Right lobe of liver (tissue), 6 donors: ENCODE measurements around the gene MAP3K19. TPM values are rescaled to one million over a fixed set of nuclear protein-coding genes. Genes with fewer than 3 reads are reported as not detected.
A peak's percentile ranks its signal among the peaks of the same experiment; 100 is the strongest.

ENCODE experiments used
- ATAC-seq, 4 donors: fragments of 200-7000 bp; cut with Tn5 transposase; one replicate each; pipeline ENCODE4 v1.9.1; 2020; ENCODE audit warnings: mild to moderate bottlenecking in 4 of 4, moderate library complexity in 4 of 4
- DNase-seq, 3 donors: peaks; one replicate each; pipeline ENCODE4 v3.0.0-alpha.2; 2020
- H3K27ac ChIP-seq, 3 donors: fragments of 200-600 bp; one replicate each; pipeline ENCODE4 v1.8.0; 2022
- H3K27me3 ChIP-seq, 2 donors: fragments of 200-600 bp; one replicate each; pipeline ENCODE4 v1.8.0; 2022
- H3K36me3 ChIP-seq, 4 donors: fragments of 200-600 bp; sonication (generic) in 1 of 4; one replicate each; pipeline versions ENCODE4 v1.5.1 to v1.8.0; 2017 to 2022; ENCODE audit warnings: control low read depth in 1 of 4
- H3K4me1 ChIP-seq, 4 donors: fragments of 200-600 bp; sonication (generic) in 1 of 4; one replicate each; pipeline versions ENCODE4 v1.5.1 to v1.8.0; 2017 to 2022; ENCODE audit warnings: control low read depth in 1 of 4
- H3K4me3 ChIP-seq, 3 donors: fragments of 200-600 bp; one replicate each; pipeline ENCODE4 v1.8.0; 2022
- H3K9me3 ChIP-seq, 4 donors: fragments of 200-600 bp; sonication (generic) in 1 of 4; one replicate each; pipeline versions ENCODE4 v1.5.1 to v1.8.0; 2017 to 2022; ENCODE audit warnings: control low read depth in 1 of 4
- POLR2A ChIP-seq: fragments of 450-650 bp; IDR thresholded peaks from one replicate; pipeline ENCODE4 v1.6.1; 2017; ENCODE audit warnings: antibody characterized with exemption, mild to moderate bottlenecking
- WGBS: methylation state at CpG from one replicate; pipeline ENCODE4 v1.1.6; 2018; ENCODE audit warnings: low coverage, low lambda C conversion rate; ENCODE audit not compliant: insufficient coverage; ENCODE audit errors: missing lambda C conversion rate; 5-methylcytosine and 5-hydroxymethylcytosine counted together
- intact Hi-C, 2 donors: fragments of 100-400 bp; cut with DNase I; formaldehyde crosslinking; loops; one replicate each; pipeline versions ENCODE4 v1.11.2 to v1.14.1; 2022
- total RNA-seq, 6 experiments: library from RNA; depleted of rRNA in 2 of 6; stranded (reverse); fragments of >200 nt in 2 of 6; fragmentation: NEBNext Ultra II Directional in 3 of 6; extraction: Animal tissue kit (Norgen Biotek cat#: 25700) in 3 of 6; gene quantifications; one replicate each; pipeline versions ENCODE4 v1.1.0 to v1.2.4, GENCODE V29; 2016 to 2023
- TF ChIP-seq, protein P1 (sequence below), 4 donors: fragments of 200-600 bp in 3 of 4; fragments of 450-650 bp in 1 of 4; IDR thresholded peaks; one replicate each; pipeline versions ENCODE4 v1.5.1 to v1.8.0; 2016 to 2022; ENCODE audit warnings: antibody characterized with exemption in 4 of 4, mild to moderate bottlenecking in 2 of 4
- donor health status: DM: no; HTN: yes; CAD: no.
- donor health status: DM: no; HTN: no; CAD: no.
- donor health status: DM: no; HTN: no; CAD: no.
- donor health status: DM: no; HTN: yes; CAD: no.
- donor health status: DM: no; HTN: yes; CAD: no.

Gene MAP3K19
- total RNA-seq, 6 experiments from 2014 or later, result not detected

DNA sequence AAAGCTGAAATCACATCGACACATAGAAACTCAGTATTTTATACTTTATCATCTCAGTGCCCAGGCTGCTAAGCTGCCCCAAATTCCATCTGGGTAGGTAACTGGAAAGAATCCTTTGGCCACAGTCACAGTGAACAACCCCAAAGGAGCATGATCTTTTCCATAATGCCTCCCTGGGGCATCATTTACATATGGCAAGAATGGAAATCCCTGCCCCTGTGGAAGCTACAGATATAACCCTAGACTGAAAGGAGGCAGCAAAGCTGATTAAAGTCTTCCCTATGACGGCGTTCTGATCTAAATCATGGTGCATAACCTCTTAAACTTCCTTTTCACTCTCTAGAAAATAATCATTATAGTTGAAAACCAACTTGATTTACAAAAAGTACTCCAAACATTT, 41.5 kb downstream of the MAP3K19 start:
- peaks cover 0 to 3% of the 10 kb centered on the region in 2 donors for H3K27me3 ChIP-seq
- no peaks in the 10 kb centered on the region for H3K36me3 ChIP-seq
- DNase-seq (no peak), ATAC-seq (no peak)
- no peak for TF ChIP-seq POLR2A
- TF ChIP-seq, protein P1, sequence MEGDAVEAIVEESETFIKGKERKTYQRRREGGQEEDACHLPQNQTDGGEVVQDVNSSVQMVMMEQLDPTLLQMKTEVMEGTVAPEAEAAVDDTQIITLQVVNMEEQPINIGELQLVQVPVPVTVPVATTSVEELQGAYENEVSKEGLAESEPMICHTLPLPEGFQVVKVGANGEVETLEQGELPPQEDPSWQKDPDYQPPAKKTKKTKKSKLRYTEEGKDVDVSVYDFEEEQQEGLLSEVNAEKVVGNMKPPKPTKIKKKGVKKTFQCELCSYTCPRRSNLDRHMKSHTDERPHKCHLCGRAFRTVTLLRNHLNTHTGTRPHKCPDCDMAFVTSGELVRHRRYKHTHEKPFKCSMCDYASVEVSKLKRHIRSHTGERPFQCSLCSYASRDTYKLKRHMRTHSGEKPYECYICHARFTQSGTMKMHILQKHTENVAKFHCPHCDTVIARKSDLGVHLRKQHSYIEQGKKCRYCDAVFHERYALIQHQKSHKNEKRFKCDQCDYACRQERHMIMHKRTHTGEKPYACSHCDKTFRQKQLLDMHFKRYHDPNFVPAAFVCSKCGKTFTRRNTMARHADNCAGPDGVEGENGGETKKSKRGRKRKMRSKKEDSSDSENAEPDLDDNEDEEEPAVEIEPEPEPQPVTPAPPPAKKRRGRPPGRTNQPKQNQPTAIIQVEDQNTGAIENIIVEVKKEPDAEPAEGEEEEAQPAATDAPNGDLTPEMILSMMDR (IDR thresholded peaks at IDR 0.05), result no peak
- no peaks in the 10 kb centered on the region for H3K4me1 ChIP-seq
- H3K27ac ChIP-seq, result no peak overlapping the region
- 37% methylated on average over 2 of the region's 3 CpGs for WGBS
- H3K9me3 ChIP-seq, result no peaks in the 10 kb centered on the region
- intact Hi-C loops, result loop anchor here in 1 of 2 donors (10.0 kb wide), 1 partner anchor 709 kb away; no protein-coding TSS in a partner anchor
- H3K4me3 ChIP-seq, result no peak overlapping the region

DNA sequence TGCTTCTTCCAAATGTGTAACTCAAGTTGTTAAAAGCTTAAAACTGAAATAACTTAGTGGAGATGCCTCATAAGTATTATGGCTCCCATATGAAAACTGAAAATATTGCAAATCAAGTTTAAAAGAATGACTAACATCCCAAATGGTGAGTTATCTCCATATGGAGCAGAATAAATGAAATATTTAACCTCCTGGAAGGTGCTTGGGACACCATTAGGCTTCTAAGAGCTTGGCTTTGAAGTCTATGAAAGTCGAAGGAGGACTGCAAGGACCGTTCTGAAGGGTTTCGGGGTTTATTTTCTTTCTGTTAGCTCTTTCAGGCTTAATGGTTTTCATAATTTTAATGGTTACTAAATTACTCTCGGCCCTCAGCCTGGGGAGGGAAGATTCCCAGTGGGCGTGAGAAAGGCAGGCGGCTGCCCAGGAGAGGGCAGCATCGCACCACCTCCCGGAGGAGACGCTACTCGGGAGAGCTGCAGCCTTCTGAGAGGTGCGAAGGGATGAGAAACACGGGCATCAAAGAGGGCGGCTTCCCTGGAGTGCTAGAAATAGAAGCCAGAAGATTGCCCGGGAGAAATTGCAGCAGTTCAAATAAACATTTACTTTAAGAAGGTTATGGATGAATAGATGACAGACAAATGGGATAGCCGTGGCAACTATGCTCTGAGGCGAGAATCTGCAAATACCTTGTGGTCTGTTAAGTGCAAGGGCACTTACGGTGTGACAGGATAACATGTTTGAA, 43.1 kb downstream of the MAP3K19 start:
- Histone ChIP-seq H3K36me3 (no peaks in the 10 kb centered on the region), H3K27ac (no peak overlapping the region), H3K4me1 (no peaks in the 10 kb centered on the region), H3K9me3 (no peaks in the 10 kb centered on the region), H3K27me3 (peaks cover 0 to 3% of the 10 kb centered on the region in 2 donors), H3K4me3 (no peak overlapping the region)
- intact Hi-C loops, result loop anchor here in 1 of 2 donors (10.0 kb wide), 1 partner anchor 711 kb away; no protein-coding TSS in a partner anchor
- ATAC-seq, result peak; percentile 100
- peak; percentile 73 to 80 (median 78) for DNase-seq
- 8% methylated on average over 17 of the region's 17 CpGs for WGBS
- no peak for TF ChIP-seq POLR2A
- TF ChIP-seq, protein P1 (IDR thresholded peaks at IDR 0.05), result peak; percentile 81 to 97 (median 94)

DNA sequence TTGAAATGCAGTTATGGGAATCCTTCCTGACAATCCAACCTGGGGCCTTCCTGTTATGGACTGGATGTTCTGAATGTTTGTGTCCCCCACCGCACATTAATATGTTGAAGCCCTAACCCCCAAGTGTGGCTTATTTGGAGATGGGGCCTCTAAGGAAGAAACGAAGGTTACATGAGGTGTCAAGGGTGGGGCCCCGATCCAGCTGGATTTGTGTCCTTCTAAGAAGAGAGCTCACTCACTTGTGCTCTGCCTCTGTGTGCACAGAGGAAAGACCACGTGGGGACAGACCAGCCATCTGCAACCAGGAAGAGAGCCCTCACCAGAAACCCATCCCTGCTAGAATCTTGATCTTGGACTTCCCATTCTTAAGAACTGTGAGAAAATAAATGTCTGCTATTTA, 44.4 kb downstream of the MAP3K19 start:
- ATAC-seq (no peak), DNase-seq (no peak)
- Histone ChIP-seq H3K27ac (no peak overlapping the region), H3K36me3 (no peaks in the 10 kb centered on the region), H3K27me3 (peaks cover 0 to 3% of the 10 kb centered on the region in 2 donors), H3K4me1 (no peaks in the 10 kb centered on the region), H3K4me3 (no peak overlapping the region), H3K9me3 (no peaks in the 10 kb centered on the region)
- intact Hi-C loops, result loop anchor here in 1 of 2 donors (10.0 kb wide), 1 partner anchor 712 kb away; no protein-coding TSS in a partner anchor
- WGBS, result 50% methylated on average over 1 of the region's 4 CpGs
- TF ChIP-seq, protein P1 (IDR thresholded peaks at IDR 0.05), result no peak
- TF ChIP-seq POLR2A, result no peak

DNA sequence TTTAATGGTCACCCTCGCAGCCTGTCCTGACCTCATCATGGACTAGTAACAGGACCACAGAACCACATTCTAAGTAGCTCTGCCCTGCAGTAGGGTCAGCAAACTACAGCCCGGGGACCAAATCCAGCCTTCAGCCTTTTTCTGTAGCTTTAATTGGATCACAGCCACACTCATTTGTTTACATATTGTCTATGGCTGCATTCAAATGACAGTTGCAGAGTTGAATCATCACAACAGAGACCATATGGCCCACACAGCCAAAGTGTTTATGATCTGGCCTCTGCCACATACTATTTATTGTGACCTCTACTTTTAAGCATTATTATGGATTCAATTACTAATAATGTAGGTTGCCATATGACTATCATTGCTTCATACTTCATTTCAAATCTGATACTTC, 47.7 kb downstream of the MAP3K19 start:
- Histone ChIP-seq H3K27ac (no peak overlapping the region), H3K27me3 (no peaks in the 10 kb centered on the region), H3K4me1 (no peaks in the 10 kb centered on the region), H3K9me3 (no peaks in the 10 kb centered on the region), H3K36me3 (no peaks in the 10 kb centered on the region), H3K4me3 (no peak overlapping the region)
- no peak for TF ChIP-seq POLR2A
- TF ChIP-seq, protein P1 (IDR thresholded peaks at IDR 0.05), result no peak
- DNase-seq, result no peak
- ATAC-seq, result no peak
- WGBS, result 63% methylated on average over 2 of the region's 2 CpGs
- intact Hi-C loops, result no loop called here
